Bronchial epithelial cell (primary cell): ENCODE data around the gene ATP6V0E1. TPM values are rescaled to one million over a fixed set of nuclear protein-coding genes. Genes with fewer than 3 reads are reported as not detected.
"Not testable (repeated sequence)": the region's sequence is repeated elsewhere in the genome, so short reads cannot be mapped to it uniquely, and the experiment has no call there.

Experiments
- DNase-seq: peaks from one replicate; pipeline ENCODE4 v3.0.0-alpha.2; 2010; ENCODE audit warnings: low read depth
- FAIRE-seq: peaks from 2 replicates; lab custom pipeline; 2011; peaks lifted over from hg19 to GRCh38; lab: Jason Lieb, UNC
- H3K27me3 ChIP-seq: 2 replicates; pipeline ENCODE4 v1.5.1; 2011; ENCODE audit warnings: low read length; ENCODE audit not compliant: control insufficient read depth, insufficient read depth
- H3K36me3 ChIP-seq: 2 replicates; pipeline ENCODE4 v1.5.1; 2011; ENCODE audit warnings: low read length; ENCODE audit not compliant: control insufficient read depth, insufficient read depth
- H3K4me3 ChIP-seq: 2 replicates; pipeline ENCODE4 v1.5.1; 2011; ENCODE audit warnings: mild to moderate bottlenecking, low read depth, low read length, control low read depth
- CTCF ChIP-seq: IDR thresholded peaks from 2 replicates; pipeline ENCODE4 v1.5.1; 2011; ENCODE audit warnings: mild to moderate bottlenecking, moderate library complexity, low read length, control low read depth, inconsistent platforms; ENCODE audit not compliant: insufficient read depth, severe bottlenecking
- total RNA-seq: library from RNA; depleted of rRNA; stranded (reverse); fragments of >200 nt; gene quantifications from 2 replicates; pipeline ENCODE4 v1.2.1, GENCODE V29; 2014

ATP6V0E1 gene
- total RNA-seq, 1 donor from 2014 or later: 189 TPM

GRCh38 chr5:173045474-173045873 is 61.9 kb downstream of the ATP6V0E1 start:
- DNase-seq: no peak
- no peaks in the 10 kb centered on the region for H3K36me3 ChIP-seq
- no peak for TF ChIP-seq CTCF
- no peaks in the 10 kb centered on the region for H3K27me3 ChIP-seq
- H3K4me3 ChIP-seq: no peak overlapping the region
- no peak for FAIRE-seq

- H3K27me3 ChIP-seq, H3K36me3 ChIP-seq, H3K4me3 ChIP-seq, DNase-seq, FAIRE-seq: not testable (repeated sequence)
These were observed 63.7 kb downstream of the ATP6V0E1 start for GRCh38 chr5:173047096-173047837.

GRCh38 chr5:173047838-173048105 is 64.2 kb downstream of the ATP6V0E1 start:
- Histone ChIP-seq H3K4me3 (no peak overlapping the region), H3K27me3 (no peaks in the 10 kb centered on the region), H3K36me3 (no peaks in the 10 kb centered on the region)
- DNase-seq (no peak), FAIRE-seq (no peak)
- TF ChIP-seq CTCF: no peak

GRCh38 chr5:173050791-173051190 is 67.2 kb downstream of the ATP6V0E1 start:
- FAIRE-seq (no peak), DNase-seq (no peak)
- Histone ChIP-seq H3K4me3 (no peak overlapping the region), H3K27me3 (no peaks in the 10 kb centered on the region), H3K36me3 (no peaks in the 10 kb centered on the region)
- TF ChIP-seq CTCF: no peak

- FAIRE-seq (no peak), DNase-seq (no peak)
- Histone ChIP-seq H3K27me3 (no peaks in the 10 kb centered on the region), H3K4me3 (no peak overlapping the region), H3K36me3 (no peaks in the 10 kb centered on the region)
- no peak for TF ChIP-seq CTCF
These were observed 68.2 kb downstream of the ATP6V0E1 start for GRCh38 chr5:173051746-173052145.

- FAIRE-seq (no peak), DNase-seq (no peak)
- Histone ChIP-seq H3K27me3 (no peaks in the 10 kb centered on the region), H3K36me3 (no peaks in the 10 kb centered on the region), H3K4me3 (no peak overlapping the region)
- TF ChIP-seq CTCF: no peak
These were observed 69.5 kb downstream of the ATP6V0E1 start for GRCh38 chr5:173053041-173053440.
